ENCODE data around the gene MKLN1.
"Not testable (repeated sequence)": the region's sequence is repeated elsewhere in the genome, so short reads cannot be mapped to it uniquely, and the experiment has no call there.

The MKLN1 gene

GRCh38 chr7:131300078-131300477, 27.6 kb upstream of the MKLN1 start:
- TF ChIP-seq CTCF (IDR thresholded peaks at IDR 0.05; ENCODE audit: borderline replicate concordance, control extremely low read depth, extremely low read depth, insufficient read depth, missing control alignments) = no peak
- in situ Hi-C loops (cut with MboI; ENCODE audit: low sequenced_read_pairs, unreplicated experiment) = no loop called here
- no peak for DNase-seq (ENCODE audit: low spot score)

- no peak for TF ChIP-seq CTCF (IDR thresholded peaks at IDR 0.05; ENCODE audit: borderline replicate concordance, control extremely low read depth, extremely low read depth, insufficient read depth, missing control alignments)
- in situ Hi-C loops (cut with MboI; ENCODE audit: low sequenced_read_pairs, unreplicated experiment) = no loop called here
- DNase-seq (ENCODE audit: low spot score) = no peak
These were observed 26.9 kb upstream of the MKLN1 start for GRCh38 chr7:131300572-131301466.

DNA sequence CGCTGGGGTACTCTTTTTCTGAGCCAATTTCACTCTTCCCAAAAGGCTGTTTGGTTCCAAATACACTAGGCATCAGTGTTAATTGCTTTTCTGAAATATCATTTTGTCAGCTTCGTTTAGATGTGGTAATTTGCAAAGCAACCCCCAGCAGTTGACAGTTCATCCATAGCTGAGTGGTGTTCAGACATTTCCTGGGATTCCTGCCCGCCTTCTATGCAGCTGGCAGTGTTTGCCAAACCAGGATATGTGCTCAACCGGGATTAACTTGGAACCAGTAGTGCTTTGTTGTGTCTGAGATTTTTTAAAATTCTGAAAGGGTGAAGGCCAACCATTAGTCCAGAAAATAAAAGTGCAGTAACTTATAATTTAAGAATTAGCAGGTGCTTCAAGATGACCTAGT, 25.2 kb upstream of the MKLN1 start:
- in situ Hi-C loops (cut with MboI; ENCODE audit: low sequenced_read_pairs, unreplicated experiment) = no loop called here
- TF ChIP-seq CTCF (IDR thresholded peaks at IDR 0.05; ENCODE audit: borderline replicate concordance, control extremely low read depth, extremely low read depth, insufficient read depth, missing control alignments) = no peak
- DNase-seq (ENCODE audit: low spot score) = no peak

GRCh38 chr7:131302876-131303707, 24.6 kb upstream of the MKLN1 start:
- peak; percentile 34 for TF ChIP-seq CTCF (IDR thresholded peaks at IDR 0.05; ENCODE audit: borderline replicate concordance, control extremely low read depth, extremely low read depth, insufficient read depth, missing control alignments)
- in situ Hi-C loops (cut with MboI; ENCODE audit: low sequenced_read_pairs, unreplicated experiment) = no loop called here
- DNase-seq (ENCODE audit: low spot score) = peak; percentile 37

GRCh38 chr7:131305152-131305551, 22.5 kb upstream of the MKLN1 start:
- DNase-seq (ENCODE audit: low spot score) = no peak
- in situ Hi-C loops (cut with MboI; ENCODE audit: low sequenced_read_pairs, unreplicated experiment) = no loop called here

GRCh38 chr7:131306041-131306440, 21.6 kb upstream of the MKLN1 start:
- DNase-seq (ENCODE audit: low spot score); in situ Hi-C loops (cut with MboI; ENCODE audit: low sequenced_read_pairs, unreplicated experiment): not testable (repeated sequence)

More at GRCh38 chr7:131305152-131305551, 22.5 kb upstream of the MKLN1 start:
- no peak for TF ChIP-seq CTCF (IDR thresholded peaks at IDR 0.05; ENCODE audit: borderline replicate concordance, control extremely low read depth, extremely low read depth, insufficient read depth, missing control alignments)

GRCh38 chr7:131306777-131307176, 20.9 kb upstream of the MKLN1 start:
- in situ Hi-C loops (cut with MboI; ENCODE audit: low sequenced_read_pairs, unreplicated experiment) = no loop called here
- no peak for TF ChIP-seq CTCF (IDR thresholded peaks at IDR 0.05; ENCODE audit: borderline replicate concordance, control extremely low read depth, extremely low read depth, insufficient read depth, missing control alignments)
- DNase-seq (ENCODE audit: low spot score) = no peak

Data from GM13976 (cell line).